ENCODE results near the gene KANK2.
"Not testable (repeated sequence)": the region's sequence is repeated elsewhere in the genome, so short reads cannot be mapped to it uniquely, and the experiment has no call there.

Gene KANK2

GRCh38 chr19:11195681-11196080, 1.7 kb downstream of the KANK2 start:
- no peak for DNase-seq

- DNase-seq = no peak
Measured at GRCh38 chr19:11194656-11195558, 2.4 kb downstream of the KANK2 start.

DNA sequence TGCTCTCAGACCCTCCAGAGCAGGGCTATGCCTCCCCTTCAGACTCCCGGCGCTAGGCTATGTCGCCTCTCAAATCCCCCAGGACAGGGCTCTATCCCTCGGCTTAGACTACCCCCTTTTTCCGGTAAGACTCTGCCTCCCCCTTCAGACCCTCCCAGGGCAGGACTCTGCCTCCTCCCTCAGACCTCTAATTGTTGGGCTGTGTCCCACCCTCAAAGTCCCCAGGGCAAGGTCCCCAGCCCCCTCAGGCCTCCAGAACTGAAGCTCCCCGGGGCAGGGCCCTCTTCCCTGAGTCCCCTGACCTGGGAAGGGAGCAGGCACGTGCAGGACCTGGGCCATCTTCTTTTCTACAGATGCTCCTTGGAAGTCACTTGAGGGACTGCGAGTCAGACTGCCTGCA, 3.2 kb downstream of the KANK2 start:
- DNase-seq = no peak

DNA sequence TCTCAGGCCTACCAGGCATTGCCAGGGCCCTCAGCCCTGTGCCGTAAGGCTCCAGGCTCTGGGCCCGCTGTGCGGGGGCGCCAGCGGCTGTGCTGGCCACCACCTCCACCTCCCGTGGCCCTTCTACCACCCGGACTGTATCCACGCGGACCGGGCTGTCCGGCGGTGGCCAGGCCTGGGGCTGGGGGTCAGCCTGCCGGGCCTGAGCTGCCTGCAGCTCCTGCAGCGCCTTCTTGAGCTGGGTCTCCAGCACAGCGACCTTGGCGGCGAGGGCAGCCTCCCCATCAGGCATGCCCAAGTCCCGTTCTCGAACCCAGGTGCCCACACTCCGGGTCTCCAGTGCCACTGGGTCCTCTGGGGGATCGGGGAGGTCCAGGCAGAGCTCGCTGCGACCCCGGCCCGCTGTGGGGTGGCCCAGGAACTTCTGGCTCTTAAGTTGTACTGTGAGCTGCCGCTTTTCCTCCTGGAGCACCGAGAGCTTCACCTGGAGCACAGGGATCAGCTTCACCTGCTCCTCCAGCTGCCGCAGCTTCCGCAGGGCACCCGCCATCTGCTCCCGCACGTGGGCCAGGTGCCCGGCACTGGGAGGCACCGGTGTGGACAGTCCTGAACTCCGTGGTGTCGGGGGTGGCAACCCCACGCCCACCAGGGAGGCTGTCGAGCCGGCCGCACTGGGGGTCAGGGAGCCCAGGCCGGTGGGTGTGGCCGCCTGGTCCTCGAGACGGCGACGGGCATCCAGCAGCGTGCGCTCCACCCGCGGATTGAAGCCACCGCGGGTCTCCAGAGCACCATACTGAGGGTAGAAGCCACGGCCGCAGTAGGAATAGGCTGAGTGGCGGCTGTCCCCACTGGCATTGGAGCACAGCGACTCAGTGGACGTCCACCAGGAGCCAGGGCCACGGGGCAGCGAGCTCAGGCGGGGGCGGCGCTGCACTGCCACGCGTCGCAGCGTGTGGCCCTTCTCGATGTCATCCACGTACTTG, 4.1 kb downstream of the KANK2 start:
- no peak for DNase-seq

GRCh38 chr19:11191934-11192333, 5.4 kb downstream of the KANK2 start:
- DNase-seq = no peak

- DNase-seq = no peak
Measured at GRCh38 chr19:11191273-11191755, 6.0 kb downstream of the KANK2 start.

DNA sequence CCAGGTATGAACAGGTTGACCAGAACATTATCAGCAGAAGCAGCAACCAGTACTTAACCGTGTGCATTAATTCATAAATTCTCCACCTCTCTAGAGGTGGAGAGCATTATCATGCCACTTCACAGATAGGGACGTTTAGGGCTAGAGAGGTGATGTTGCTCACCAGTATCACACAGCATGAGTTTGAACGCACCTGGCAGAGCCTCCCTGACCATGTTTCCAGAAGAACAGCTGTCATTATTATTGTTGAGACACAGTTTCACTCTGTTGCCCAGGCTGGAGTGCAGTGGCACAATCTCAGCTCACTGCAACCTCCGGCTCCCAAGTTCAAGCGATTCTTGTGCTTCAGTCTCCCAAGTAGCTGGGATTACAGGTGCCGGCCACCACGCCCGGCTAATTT, 6.8 kb downstream of the KANK2 start:
- DNase-seq = no peak

- no peak for DNase-seq
Measured at GRCh38 chr19:11187441-11187840, 9.9 kb downstream of the KANK2 start.

- DNase-seq = no peak
Measured at GRCh38 chr19:11182994-11183393, 14.4 kb downstream of the KANK2 start.

DNA sequence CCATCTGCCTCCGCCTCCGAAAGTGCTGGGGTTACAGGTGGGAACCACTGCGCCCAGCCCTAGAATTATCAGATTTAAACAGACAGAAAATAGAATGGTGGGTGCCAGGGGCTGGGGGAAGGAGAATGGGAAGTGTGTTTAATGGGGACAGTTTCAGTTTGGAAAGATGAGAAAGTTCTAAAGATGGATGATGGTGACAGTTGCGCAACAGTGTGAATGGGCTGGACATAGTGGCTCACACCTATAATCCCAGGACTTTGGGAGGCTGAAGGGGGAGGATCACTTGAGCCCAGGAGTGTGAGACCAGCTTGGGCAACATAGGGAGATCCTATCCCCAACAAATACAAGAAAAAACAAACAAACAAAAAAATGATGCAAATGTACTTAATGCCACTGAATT, 15.9 kb downstream of the KANK2 start:
- peak; percentile 45 for DNase-seq

DNA sequence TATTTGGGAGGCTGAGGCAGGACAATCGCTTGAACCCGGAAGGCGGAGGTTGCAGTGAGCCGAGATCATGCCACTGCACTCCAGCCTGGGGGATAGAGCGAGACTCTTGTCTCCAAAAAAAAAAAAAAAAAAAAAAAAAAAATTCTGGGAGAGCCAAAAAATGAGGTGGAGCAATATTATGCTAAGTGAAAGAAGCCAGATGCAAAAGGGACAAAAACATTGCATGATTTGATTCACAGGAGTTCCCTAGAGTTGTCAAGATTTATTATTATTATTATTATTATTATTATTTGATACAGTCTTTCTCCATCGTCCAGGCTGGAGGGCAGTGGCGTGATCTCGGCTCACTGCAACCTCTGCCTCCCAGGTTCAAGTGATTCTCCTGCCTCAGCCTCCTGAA, 16.4 kb downstream of the KANK2 start:
- not testable (repeated sequence) for DNase-seq

GRCh38 chr19:11180346-11180745, 17.0 kb downstream of the KANK2 start:
- no peak for DNase-seq

- no peak for DNase-seq
Measured at GRCh38 chr19:11179716-11180297, 17.5 kb downstream of the KANK2 start.

GRCh38 chr19:11179145-11179465, 18.2 kb downstream of the KANK2 start:
- DNase-seq = not testable (repeated sequence)

GRCh38 chr19:11177592-11177991, 19.8 kb downstream of the KANK2 start:
- DNase-seq = no peak

DNA sequence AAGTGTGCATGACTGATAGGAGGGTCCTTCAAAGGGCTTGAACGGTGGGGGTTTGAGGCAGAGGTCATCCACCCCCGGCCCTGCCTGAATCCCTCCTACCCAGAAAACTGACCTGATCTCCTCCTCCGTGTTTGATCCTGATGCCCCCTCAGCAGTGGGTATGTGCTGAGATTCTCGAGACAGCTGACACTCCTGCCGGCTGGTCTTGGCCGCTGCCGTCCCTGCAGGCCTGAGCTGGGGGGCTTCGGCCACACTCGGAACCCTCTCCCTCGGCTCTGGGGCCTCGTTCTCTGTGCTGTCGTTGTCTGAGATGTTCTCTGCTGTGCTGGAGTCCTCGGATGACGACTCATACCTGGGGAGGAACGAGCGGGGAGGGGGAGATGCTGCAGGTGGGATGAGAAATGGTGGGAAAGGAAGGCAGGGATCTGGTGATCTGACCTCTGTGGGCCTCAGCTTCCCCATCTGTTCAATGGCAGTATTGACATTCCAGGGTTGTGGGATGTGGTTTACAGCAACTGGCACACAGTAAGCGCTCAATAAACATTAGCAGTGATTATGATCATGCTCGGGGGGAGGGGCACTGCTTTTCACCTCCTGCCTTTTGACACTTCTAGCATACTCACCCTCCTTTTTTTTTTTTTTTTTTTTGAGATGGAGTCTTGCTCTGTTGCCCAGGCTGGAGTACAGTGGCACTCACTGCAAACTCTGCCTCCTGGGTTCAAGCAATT, 20.7 kb downstream of the KANK2 start:
- no peak for DNase-seq

GRCh38 chr19:11175920-11176319, 21.4 kb downstream of the KANK2 start:
- no peak for DNase-seq

GRCh38 chr19:11174336-11174735, 23.0 kb downstream of the KANK2 start:
- DNase-seq = no peak

GRCh38 chr19:11173516-11174155, 23.7 kb downstream of the KANK2 start:
- DNase-seq = no peak

- no peak for DNase-seq
Measured at GRCh38 chr19:11172576-11172975, 24.8 kb downstream of the KANK2 start.

DNA sequence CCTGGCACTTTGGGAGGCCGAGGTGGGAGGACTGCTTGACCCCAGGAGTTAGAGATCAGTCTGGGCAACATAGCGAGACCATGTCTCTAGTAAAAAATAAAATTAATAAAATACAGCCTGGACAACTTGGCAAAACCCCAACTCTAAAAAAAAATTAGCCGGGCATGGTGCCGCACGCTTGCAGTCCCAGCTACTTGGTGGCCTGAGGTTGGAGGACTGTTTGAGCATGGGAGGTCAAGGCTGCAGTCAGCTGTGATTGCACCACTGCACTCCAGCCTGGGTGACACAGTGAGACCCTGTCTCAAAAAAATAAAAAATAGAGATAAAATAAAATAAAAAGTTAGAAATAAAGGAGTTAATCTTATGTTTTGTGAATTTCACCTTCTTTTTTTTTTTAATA, 26.2 kb downstream of the KANK2 start:
- no peak for DNase-seq
